CD4-positive, alpha-beta T cell (primary cell): ENCODE measurements around the gene E2F6. TPM values are rescaled to one million over a fixed set of nuclear protein-coding genes. Genes with fewer than 3 reads are reported as not detected.

Experiments
- ATAC-seq: fragments of 200-7000 bp; cut with Tn5 transposase; one replicate; pipeline ENCODE4 v1.10.0; 2022; ENCODE audit warnings: mild to moderate bottlenecking; ENCODE audit not compliant: poor library complexity
- CTCF ChIA-PET: fragments of 350-600 bp; sonication (Branson Sonifier 250); formaldehyde crosslinking; loops from one replicate; lab custom pipeline; 2021; ENCODE audit warnings: antibody characterized with exemption, inconsistent platforms; lab: Charles Lee
- POLR2A ChIA-PET: fragments of 350-600 bp; sonication (Branson Sonifier 250); formaldehyde crosslinking; loops from one replicate; lab custom pipeline; 2021; ENCODE audit warnings: antibody characterized with exemption, inconsistent platforms; lab: Charles Lee
- DNase-seq, 14 experiments: peaks; one replicate each; pipeline ENCODE4 v3.0.0-alpha.2; 2013 to 2020; ENCODE audit warnings: mixed read lengths in 2 of 14
- H3K27ac ChIP-seq, 2 donors: one replicate each; pipeline versions ENCODE4 v1.5.1 to v1.7.0; 2013; ENCODE audit warnings: low read length in 2 of 2, low read depth in 1 of 2, mild to moderate bottlenecking in 1 of 2
- H3K27me3 ChIP-seq, 2 experiments: 1 replicate in 1 of 2; 2 replicates in 1 of 2; pipeline versions ENCODE4 v1.6.1 to v1.7.0; 2013; ENCODE audit warnings: low read length in 2 of 2, control low read depth in 1 of 2, mild to moderate bottlenecking in 1 of 2, moderate library complexity in 1 of 2; ENCODE audit not compliant: insufficient read depth in 2 of 2, control insufficient read depth in 1 of 2
- H3K36me3 ChIP-seq: one replicate; pipeline ENCODE4 v1.6.1; 2013; ENCODE audit warnings: low read length, control low read depth; ENCODE audit not compliant: insufficient read depth
- H3K4me1 ChIP-seq: one replicate; pipeline ENCODE4 v1.6.1; 2013; ENCODE audit warnings: low read length, control low read depth; ENCODE audit not compliant: insufficient read depth
- H3K4me3 ChIP-seq: one replicate; pipeline ENCODE4 v1.5.1; 2013; ENCODE audit warnings: mild to moderate bottlenecking, low read length, moderate library complexity
- H3K9me3 ChIP-seq, 2 experiments: 1 replicate in 1 of 2; 2 replicates in 1 of 2; pipeline versions ENCODE4 v1.6.1 to v1.7.0; 2013; ENCODE audit warnings: low read length in 2 of 2, mild to moderate bottlenecking in 2 of 2, control low read depth in 1 of 2, moderate library complexity in 1 of 2; ENCODE audit not compliant: control insufficient read depth in 1 of 2, insufficient read depth in 1 of 2
- H3K27ac Mint-ChIP-seq: one replicate; pipeline ENCODE4 v1.8.0; 2020; ENCODE audit warnings: mixed read lengths
- H3K27me3 Mint-ChIP-seq: one replicate; pipeline ENCODE4 v1.8.0; 2021; ENCODE audit warnings: mixed read lengths
- H3K36me3 Mint-ChIP-seq: one replicate; pipeline ENCODE4 v1.8.0; 2021; ENCODE audit warnings: low read depth, mixed read lengths
- H3K4me1 Mint-ChIP-seq: one replicate; pipeline ENCODE4 v1.8.0; 2021; ENCODE audit warnings: low read depth, mixed read lengths
- H3K4me3 Mint-ChIP-seq: one replicate; pipeline ENCODE4 v1.8.0; 2020; ENCODE audit warnings: mild to moderate bottlenecking, mixed read lengths
- H3K9me3 Mint-ChIP-seq: one replicate; pipeline ENCODE4 v1.8.0; 2020; ENCODE audit warnings: mixed read lengths
- intact Hi-C, 2 experiments: fragments of 100-400 bp; cut with DNase I in 1 of 2; cut with micrococcal nuclease in 1 of 2; formaldehyde crosslinking; loops; one replicate each; pipeline versions ENCODE4 v1.15.1 to v1.9.0; 2023 to 2025; cut with DNase I, micrococcal nuclease
- total RNA-seq, 174 experiments: library from RNA in 2 of 174; stranded (reverse) in 2 of 174; gene quantifications; one replicate each; pipeline ENCODE4 v1.2.3 and lab custom pipeline; 2021 to 2026
- TF ChIP-seq, protein P1 (sequence below): fragments of 200-600 bp; IDR thresholded peaks from one replicate; pipeline ENCODE4 v1.8.0; 2022; ENCODE audit warnings: antibody characterized with exemption, mild to moderate bottlenecking

Gene E2F6
- total RNA-seq, 2 experiments from 2014 or later, result 3.5 to 4.2 TPM

DNA sequence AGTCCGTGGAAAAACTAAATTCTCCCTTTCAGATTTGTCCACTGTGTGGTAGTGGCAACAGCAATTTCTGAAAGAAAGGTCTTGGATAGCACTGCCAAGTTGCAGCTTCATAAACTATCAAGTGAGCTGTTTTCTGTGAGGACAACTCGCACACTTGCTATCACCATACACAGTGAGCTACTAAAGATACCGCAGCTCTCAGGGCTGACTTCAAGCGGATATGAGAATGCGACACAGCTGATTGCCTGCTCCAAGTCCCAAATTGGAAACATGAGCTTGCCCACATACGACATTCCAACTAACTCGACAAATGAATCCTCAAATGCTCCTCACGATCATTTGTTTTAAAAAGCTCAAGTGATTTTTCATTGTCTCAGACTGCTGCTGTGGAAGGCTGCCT lies 46.2 kb downstream of the E2F6 start:
- no peak overlapping the region for H3K27ac Mint-ChIP-seq
- Histone ChIP-seq H3K36me3 (no peaks in the 10 kb centered on the region), H3K27me3 (no peaks in the 10 kb centered on the region), H3K4me3 (no peak overlapping the region), H3K9me3 (peaks cover 7 to 15% of the 10 kb centered on the region in 2 experiments), H3K27ac (no peak overlapping the region), H3K4me1 (no peaks in the 10 kb centered on the region)
- H3K36me3 Mint-ChIP-seq, result no peaks in the 10 kb centered on the region
- ATAC-seq (no peak), DNase-seq (no peak)
- ChIA-PET POLR2A (no interaction called here), CTCF (no interaction called here)
- H3K4me1 Mint-ChIP-seq, result no peaks in the 10 kb centered on the region
- intact Hi-C loops, result no loop called here
- H3K9me3 Mint-ChIP-seq, result no peaks in the 10 kb centered on the region
- TF ChIP-seq, protein P1, sequence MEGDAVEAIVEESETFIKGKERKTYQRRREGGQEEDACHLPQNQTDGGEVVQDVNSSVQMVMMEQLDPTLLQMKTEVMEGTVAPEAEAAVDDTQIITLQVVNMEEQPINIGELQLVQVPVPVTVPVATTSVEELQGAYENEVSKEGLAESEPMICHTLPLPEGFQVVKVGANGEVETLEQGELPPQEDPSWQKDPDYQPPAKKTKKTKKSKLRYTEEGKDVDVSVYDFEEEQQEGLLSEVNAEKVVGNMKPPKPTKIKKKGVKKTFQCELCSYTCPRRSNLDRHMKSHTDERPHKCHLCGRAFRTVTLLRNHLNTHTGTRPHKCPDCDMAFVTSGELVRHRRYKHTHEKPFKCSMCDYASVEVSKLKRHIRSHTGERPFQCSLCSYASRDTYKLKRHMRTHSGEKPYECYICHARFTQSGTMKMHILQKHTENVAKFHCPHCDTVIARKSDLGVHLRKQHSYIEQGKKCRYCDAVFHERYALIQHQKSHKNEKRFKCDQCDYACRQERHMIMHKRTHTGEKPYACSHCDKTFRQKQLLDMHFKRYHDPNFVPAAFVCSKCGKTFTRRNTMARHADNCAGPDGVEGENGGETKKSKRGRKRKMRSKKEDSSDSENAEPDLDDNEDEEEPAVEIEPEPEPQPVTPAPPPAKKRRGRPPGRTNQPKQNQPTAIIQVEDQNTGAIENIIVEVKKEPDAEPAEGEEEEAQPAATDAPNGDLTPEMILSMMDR, result no peak
- no peak overlapping the region for H3K4me3 Mint-ChIP-seq
- H3K27me3 Mint-ChIP-seq, result no peaks in the 10 kb centered on the region

DNA sequence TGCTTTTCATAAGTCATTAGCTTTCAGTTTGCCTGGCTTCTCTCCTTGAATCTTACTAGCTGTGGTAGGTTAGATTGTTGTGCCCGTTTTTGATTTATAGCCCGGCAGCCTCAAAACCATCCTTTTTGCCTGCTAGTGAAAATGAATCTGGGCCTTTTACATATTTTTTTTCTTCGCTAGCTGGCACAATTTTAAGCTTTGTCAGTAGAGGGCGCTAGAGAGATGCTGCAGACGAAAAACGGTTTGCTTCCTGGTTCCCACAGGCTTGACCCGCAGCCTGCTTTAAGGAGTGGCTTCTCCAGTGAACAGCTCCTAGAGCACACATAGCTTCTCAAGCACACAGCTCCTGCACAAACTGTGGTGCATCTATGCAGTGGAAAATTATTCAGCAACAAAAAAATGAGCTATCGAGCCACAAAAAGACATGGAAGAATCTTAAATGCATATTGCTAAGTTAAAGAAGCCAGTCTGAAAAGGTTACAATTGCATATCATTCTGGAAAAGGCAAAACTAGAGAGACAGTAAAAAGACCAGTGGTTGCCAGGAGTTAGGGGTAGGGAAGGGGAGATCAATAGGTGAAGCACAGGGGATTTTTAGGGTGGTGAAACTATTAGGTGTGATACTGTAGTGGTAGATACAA lies 47.9 kb downstream of the E2F6 start:
- ATAC-seq (no peak), DNase-seq (no peak)
- Mint-ChIP-seq H3K4me3 (no peak overlapping the region), H3K9me3 (no peaks in the 10 kb centered on the region), H3K27ac (no peak overlapping the region), H3K27me3 (no peaks in the 10 kb centered on the region), H3K4me1 (no peaks in the 10 kb centered on the region), H3K36me3 (no peaks in the 10 kb centered on the region)
- no peaks in the 10 kb centered on the region for H3K4me1 ChIP-seq
- H3K27ac ChIP-seq, result no peak overlapping the region
- POLR2A ChIA-PET, result no interaction called here
- H3K4me3 ChIP-seq, result no peak overlapping the region
- no peaks in the 10 kb centered on the region for H3K36me3 ChIP-seq
- intact Hi-C loops, result no loop called here
- H3K9me3 ChIP-seq, result peaks cover 7 to 15% of the 10 kb centered on the region in 2 experiments
- TF ChIP-seq, protein P1, result no peak
- H3K27me3 ChIP-seq, result no peaks in the 10 kb centered on the region
- CTCF ChIA-PET, result no interaction called here

DNA sequence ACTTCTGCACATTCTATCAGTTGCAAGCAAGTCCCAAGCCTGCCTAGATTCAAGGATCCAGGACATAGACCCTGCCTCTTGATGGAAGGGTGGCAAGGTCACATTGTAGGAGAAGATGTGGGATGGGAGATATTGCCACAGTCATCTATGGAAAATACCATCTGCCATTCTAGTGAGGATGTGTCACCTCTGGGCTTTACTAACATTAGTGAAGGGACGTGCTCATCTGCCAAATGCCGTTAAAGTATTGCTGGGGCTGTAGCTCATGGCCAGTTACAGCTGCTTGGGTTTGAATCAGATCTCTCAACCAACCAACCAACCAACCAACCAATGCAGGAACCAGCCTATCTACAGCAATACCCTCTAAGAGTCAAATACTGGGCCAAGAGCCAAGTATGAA lies 49.0 kb downstream of the E2F6 start:
- Mint-ChIP-seq H3K4me3 (no peak overlapping the region), H3K4me1 (no peaks in the 10 kb centered on the region), H3K27me3 (peaks cover 8% of the 10 kb centered on the region), H3K36me3 (no peaks in the 10 kb centered on the region), H3K9me3 (no peaks in the 10 kb centered on the region), H3K27ac (no peak overlapping the region)
- TF ChIP-seq, protein P1, result no peak
- ChIA-PET POLR2A (no interaction called here), CTCF (no interaction called here)
- peaks cover 7 to 15% of the 10 kb centered on the region in 2 experiments for H3K9me3 ChIP-seq
- intact Hi-C loops, result no loop called here
- DNase-seq (no peak), ATAC-seq (no peak)
- no peak overlapping the region for H3K4me3 ChIP-seq
- H3K27me3 ChIP-seq, result no peaks in the 10 kb centered on the region
- no peaks in the 10 kb centered on the region for H3K36me3 ChIP-seq
- H3K4me1 ChIP-seq, result no peaks in the 10 kb centered on the region
- no peak overlapping the region for H3K27ac ChIP-seq
